GM18505 (cell line): Measurements from ENCODE around the gene PSD.

Experiments
- ATAC-seq: cut with Tn5 transposase; IDR thresholded peaks from one replicate; pipeline ENCODE4 v1.9.1; 2021; ENCODE audit not compliant: unreplicated experiment
- POLR2A ChIP-seq: IDR thresholded peaks from 4 replicates; pipeline ENCODE4 v1.6.1; 2011; ENCODE audit warnings: borderline replicate concordance; ENCODE audit not compliant: insufficient read depth, insufficient read length; ENCODE audit errors: extremely low read depth

Gene PSD

GRCh38 chr10:102389894-102390293, 28.7 kb downstream of the PSD start:
- no peak for TF ChIP-seq POLR2A
- ATAC-seq: no peak

- TF ChIP-seq POLR2A: no peak
- no peak for ATAC-seq
These were observed 33.8 kb downstream of the PSD start for GRCh38 chr10:102384606-102385429.

- no peak for ATAC-seq
- no peak for TF ChIP-seq POLR2A
These were observed 34.5 kb downstream of the PSD start for GRCh38 chr10:102384053-102384452.

GRCh38 chr10:102382871-102383270, 35.7 kb downstream of the PSD start:
- no peak for TF ChIP-seq POLR2A
- no peak for ATAC-seq

GRCh38 chr10:102381983-102382382, 36.6 kb downstream of the PSD start:
- no peak for ATAC-seq
- TF ChIP-seq POLR2A: no peak

GRCh38 chr10:102379383-102379782, 39.2 kb downstream of the PSD start:
- TF ChIP-seq POLR2A: no peak
- no peak for ATAC-seq

GRCh38 chr10:102376901-102377300, 41.7 kb downstream of the PSD start:
- no peak for ATAC-seq
- no peak for TF ChIP-seq POLR2A

GRCh38 chr10:102375867-102376266, 42.7 kb downstream of the PSD start:
- no peak for ATAC-seq
- TF ChIP-seq POLR2A: no peak

GRCh38 chr10:102375250-102375649, 43.3 kb downstream of the PSD start:
- no peak for TF ChIP-seq POLR2A
- no peak for ATAC-seq

- no peak for ATAC-seq
- TF ChIP-seq POLR2A: no peak
These were observed 47.3 kb downstream of the PSD start for GRCh38 chr10:102371295-102371694.

- no peak for ATAC-seq
- no peak for TF ChIP-seq POLR2A
These were observed 50.5 kb downstream of the PSD start for GRCh38 chr10:102368077-102368476.

GRCh38 chr10:102367441-102367840, 51.1 kb downstream of the PSD start:
- no peak for TF ChIP-seq POLR2A
- ATAC-seq: no peak

- ATAC-seq: no peak
- TF ChIP-seq POLR2A: no peak
These were observed 59.7 kb downstream of the PSD start for GRCh38 chr10:102358712-102359382.

- ATAC-seq: no peak
- TF ChIP-seq POLR2A: no peak
These were observed 64.1 kb downstream of the PSD start for GRCh38 chr10:102354451-102354850.
